DND-41 (cell line): ENCODE data around the gene ZNF205.

Experiments used
- ATAC-seq: fragments of 200-7000 bp; cut with Tn5 transposase; 3 replicates; pipeline ENCODE4 v1.9.1; 2021; ENCODE audit warnings: low read depth; ENCODE audit not compliant: insufficient read depth
- DNase-seq: peaks from one replicate; pipeline ENCODE4 v3.0.0-alpha.2; 2020
- H2AFZ ChIP-seq: 2 replicates; pipeline ENCODE4 v1.6.0; 2012; ENCODE audit warnings: low read depth, low read length
- H3K27ac ChIP-seq: 2 replicates; pipeline ENCODE4 v1.5.1; 2012; ENCODE audit warnings: low read length, inconsistent platforms
- H3K27me3 ChIP-seq: fragments of 200-600 bp; sonication (generic); 2 replicates; pipeline ENCODE4 v1.6.0; 2012; ENCODE audit warnings: low read length, mild to moderate bottlenecking, inconsistent platforms; ENCODE audit not compliant: insufficient read depth, poor library complexity
- H3K36me3 ChIP-seq: 2 replicates; pipeline ENCODE4 v1.5.1; 2012; ENCODE audit warnings: low read length, inconsistent platforms; ENCODE audit not compliant: insufficient read depth
- H3K4me1 ChIP-seq: 2 replicates; pipeline ENCODE4 v1.5.1; 2012; ENCODE audit warnings: mild to moderate bottlenecking, low read length; ENCODE audit not compliant: insufficient read depth
- H3K4me2 ChIP-seq: 2 replicates; pipeline ENCODE4 v1.6.0; 2012; ENCODE audit warnings: mild to moderate bottlenecking, moderate library complexity, low read length, inconsistent platforms; ENCODE audit not compliant: insufficient read depth
- H3K4me3 ChIP-seq, 2 experiments: fragments of 200-600 bp in 1 of 2; shearing (Covaris generic) in 1 of 2; 2 replicates each; pipeline ENCODE4 v1.5.1; 2012 to 2016; ENCODE audit warnings: inconsistent platforms in 2 of 2, low read length in 2 of 2, mild to moderate bottlenecking in 2 of 2, low read depth in 1 of 2, moderate library complexity in 1 of 2
- H3K79me2 ChIP-seq: 2 replicates; pipeline ENCODE4 v1.6.0; 2012; ENCODE audit warnings: low read length, inconsistent platforms; ENCODE audit not compliant: insufficient read depth
- H3K9ac ChIP-seq: 2 replicates; pipeline ENCODE4 v1.6.0; 2012; ENCODE audit warnings: low read depth, mild to moderate bottlenecking, inconsistent platforms, low read length, moderate library complexity
- H3K9me3 ChIP-seq: 2 replicates; pipeline ENCODE4 v1.5.1; 2012; ENCODE audit warnings: low read length, moderate library complexity, mild to moderate bottlenecking, inconsistent platforms; ENCODE audit not compliant: insufficient read depth, severe bottlenecking
- H4K20me1 ChIP-seq: 2 replicates; pipeline ENCODE4 v1.6.0; 2012; ENCODE audit warnings: low read length; ENCODE audit not compliant: insufficient read depth
- CTCF ChIP-seq: IDR thresholded peaks from 2 replicates; pipeline ENCODE4 v1.5.1; 2012; ENCODE audit warnings: borderline replicate concordance, low read length, moderate library complexity, mild to moderate bottlenecking; ENCODE audit not compliant: poor library complexity, severe bottlenecking; ENCODE audit errors: extremely low read depth
- EZH2 ChIP-seq: IDR thresholded peaks from 3 replicates; pipeline ENCODE4 v1.6.1; 2012; ENCODE audit warnings: borderline replicate concordance, low read depth, mild to moderate bottlenecking, moderate library complexity, low read length, inconsistent platforms; ENCODE audit not compliant: severe bottlenecking

ZNF205 gene

GRCh38 chr16:3088925-3089716 is 23.3 kb upstream of the ZNF205 start:
- Histone ChIP-seq H3K4me1 (peaks cover 2% of the 10 kb centered on the region; the same call in 1 of the 2 replicates), H3K36me3 (no peaks in the 10 kb centered on the region), H3K9me3 (no peaks in the 10 kb centered on the region), H3K27ac (no peak overlapping the region), H3K27me3 (no peaks in the 10 kb centered on the region), H3K79me2 (no peaks in the 10 kb centered on the region), H3K4me3 (no peak overlapping the region), H2AFZ (no peak overlapping the region), H3K9ac (no peak overlapping the region), H4K20me1 (no peaks in the 10 kb centered on the region), H3K4me2 (no peak overlapping the region)
- ATAC-seq: no peak
- no peak for TF ChIP-seq CTCF
- TF ChIP-seq EZH2: no peak
- no peak for DNase-seq

DNA sequence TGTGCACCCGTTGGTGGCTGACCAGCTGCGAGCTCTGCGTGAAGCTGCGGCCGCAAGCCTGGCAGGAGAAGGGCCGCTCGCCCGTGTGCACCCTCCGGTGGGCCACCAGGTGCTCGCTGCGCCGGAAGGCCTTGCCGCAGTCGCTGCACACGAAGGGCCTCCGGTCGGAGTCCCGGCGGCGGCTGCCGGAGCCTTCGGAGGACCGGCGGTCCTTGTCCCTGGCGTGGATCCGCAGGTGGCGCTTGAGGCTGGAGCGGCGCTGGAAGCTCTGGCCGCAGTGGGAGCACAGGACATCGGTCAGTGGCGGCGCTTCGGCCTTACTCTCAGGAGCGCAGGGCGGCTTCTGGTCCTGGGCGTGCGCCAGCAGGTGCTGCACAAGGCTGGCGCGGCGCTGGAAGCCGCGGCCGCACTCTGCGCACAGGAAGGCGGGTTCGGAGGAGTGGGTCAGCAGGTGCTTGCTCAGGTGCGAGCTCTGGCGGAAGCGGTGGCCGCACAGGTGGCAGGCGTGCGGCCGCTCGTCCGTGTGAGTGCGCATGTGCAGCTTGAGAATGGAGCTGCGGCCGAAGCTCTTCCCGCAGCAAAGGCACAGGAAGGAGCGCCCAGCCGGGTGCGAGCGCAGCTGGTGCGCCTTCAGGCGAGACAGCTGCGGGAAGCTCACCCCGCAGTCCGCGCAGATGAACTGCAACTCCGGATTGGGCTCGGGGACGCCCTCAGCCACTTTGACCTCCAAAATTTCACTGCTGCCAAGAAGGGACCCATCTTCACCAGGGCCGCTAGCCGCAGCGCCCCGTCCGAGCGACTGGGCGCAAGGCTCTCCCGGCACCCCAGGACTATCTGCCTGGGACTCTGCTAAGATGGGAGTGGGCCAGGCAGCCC is 22.4 kb upstream of the ZNF205 start:
- no peak overlapping the region for H2AFZ ChIP-seq
- no peaks in the 10 kb centered on the region for H4K20me1 ChIP-seq
- ATAC-seq: no peak
- TF ChIP-seq EZH2 (no peak), CTCF (no peak)
- no peak overlapping the region for H3K4me3 ChIP-seq
- H3K9me3 ChIP-seq: no peaks in the 10 kb centered on the region
- H3K27me3 ChIP-seq: no peaks in the 10 kb centered on the region
- no peaks in the 10 kb centered on the region for H3K79me2 ChIP-seq
- DNase-seq: no peak
- H3K4me1 ChIP-seq: peaks cover 2% of the 10 kb centered on the region; the same call in 1 of the 2 replicates
- no peak overlapping the region for H3K27ac ChIP-seq
- no peaks in the 10 kb centered on the region for H3K36me3 ChIP-seq
- no peak overlapping the region for H3K4me2 ChIP-seq
- H3K9ac ChIP-seq: no peak overlapping the region

DNA sequence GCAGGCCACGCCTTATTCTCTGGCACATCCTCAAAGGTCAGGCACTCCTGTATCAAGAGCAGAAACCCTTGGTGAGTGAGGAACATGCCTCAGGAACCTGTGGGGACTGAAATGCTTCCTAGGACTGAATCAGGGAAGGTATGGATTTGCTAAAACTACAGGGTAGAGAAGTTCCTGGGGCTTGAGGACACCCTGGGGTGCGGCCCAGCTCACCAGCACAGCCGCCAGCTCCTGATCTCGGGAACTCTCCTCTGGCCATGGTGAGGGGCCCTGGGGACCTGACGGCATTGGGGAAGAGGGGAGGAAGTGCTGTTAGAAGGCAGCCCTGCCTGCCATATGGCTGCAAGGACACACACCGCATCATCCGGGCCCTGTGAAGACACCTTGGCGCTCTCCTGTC is 20.8 kb upstream of the ZNF205 start:
- H3K4me3 ChIP-seq: no peak overlapping the region
- H3K4me2 ChIP-seq: no peak overlapping the region
- H3K27ac ChIP-seq: no peak overlapping the region
- no peak overlapping the region for H2AFZ ChIP-seq
- H4K20me1 ChIP-seq: no peaks in the 10 kb centered on the region
- H3K9me3 ChIP-seq: no peaks in the 10 kb centered on the region
- no peaks in the 10 kb centered on the region for H3K27me3 ChIP-seq
- peaks cover 2% of the 10 kb centered on the region; the same call in 1 of the 2 replicates for H3K4me1 ChIP-seq
- ATAC-seq: no peak
- TF ChIP-seq CTCF: no peak
- no peak for TF ChIP-seq EZH2
- H3K79me2 ChIP-seq: no peaks in the 10 kb centered on the region
- H3K36me3 ChIP-seq: no peaks in the 10 kb centered on the region
- no peak overlapping the region; the same call in 1 of the 2 replicates for H3K9ac ChIP-seq
- DNase-seq: no peak
